Measurements from ENCODE around the gene JAZF1.

DNA sequence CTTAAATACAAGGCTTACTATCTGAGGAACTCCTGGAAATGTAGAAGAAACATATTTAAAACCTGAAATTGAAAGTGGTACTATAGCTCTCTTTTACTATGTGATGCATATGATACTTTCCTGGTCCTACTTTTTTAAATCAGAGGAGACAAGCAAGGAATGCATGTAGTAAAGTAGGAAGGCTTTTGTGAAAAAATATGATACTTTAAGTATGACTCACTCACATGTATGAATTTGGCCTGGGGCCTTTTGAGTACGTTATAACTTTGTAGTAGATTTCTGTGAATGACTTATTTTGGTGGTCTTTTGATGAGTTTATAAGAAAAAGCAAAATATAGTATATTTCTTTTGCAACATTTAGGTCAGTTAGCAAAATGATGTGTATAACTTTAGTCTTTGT, 386.8 kb downstream of the JAZF1 start:
- TF ChIP-seq, protein P1, sequence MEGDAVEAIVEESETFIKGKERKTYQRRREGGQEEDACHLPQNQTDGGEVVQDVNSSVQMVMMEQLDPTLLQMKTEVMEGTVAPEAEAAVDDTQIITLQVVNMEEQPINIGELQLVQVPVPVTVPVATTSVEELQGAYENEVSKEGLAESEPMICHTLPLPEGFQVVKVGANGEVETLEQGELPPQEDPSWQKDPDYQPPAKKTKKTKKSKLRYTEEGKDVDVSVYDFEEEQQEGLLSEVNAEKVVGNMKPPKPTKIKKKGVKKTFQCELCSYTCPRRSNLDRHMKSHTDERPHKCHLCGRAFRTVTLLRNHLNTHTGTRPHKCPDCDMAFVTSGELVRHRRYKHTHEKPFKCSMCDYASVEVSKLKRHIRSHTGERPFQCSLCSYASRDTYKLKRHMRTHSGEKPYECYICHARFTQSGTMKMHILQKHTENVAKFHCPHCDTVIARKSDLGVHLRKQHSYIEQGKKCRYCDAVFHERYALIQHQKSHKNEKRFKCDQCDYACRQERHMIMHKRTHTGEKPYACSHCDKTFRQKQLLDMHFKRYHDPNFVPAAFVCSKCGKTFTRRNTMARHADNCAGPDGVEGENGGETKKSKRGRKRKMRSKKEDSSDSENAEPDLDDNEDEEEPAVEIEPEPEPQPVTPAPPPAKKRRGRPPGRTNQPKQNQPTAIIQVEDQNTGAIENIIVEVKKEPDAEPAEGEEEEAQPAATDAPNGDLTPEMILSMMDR (conservative IDR thresholded peaks at IDR 0.05 in 1 of 2, IDR thresholded peaks at IDR 0.05 in 1 of 2; ENCODE audit: extremely low read depth in 1 of 2, insufficient read depth in 1 of 2, low read depth in 1 of 2, low read length in 2 of 2), result no peak
- no peak for TF ChIP-seq EZH2 (IDR thresholded peaks at IDR 0.05; ENCODE audit: borderline replicate concordance, low read length)

Data from mammary epithelial cell (primary cell).